Bronchial epithelial cell (primary cell): Measurements from ENCODE around the gene ITPRIPL2. TPM values are rescaled to one million over a fixed set of nuclear protein-coding genes. Genes with fewer than 3 reads are reported as not detected.

Source experiments
- DNase-seq: peaks from one replicate; pipeline ENCODE4 v3.0.0-alpha.2; 2010; ENCODE audit warnings: low read depth
- FAIRE-seq: peaks from 2 replicates; lab custom pipeline; 2011; peaks lifted over from hg19 to GRCh38; lab: Jason Lieb, UNC
- H3K27me3 ChIP-seq: 2 replicates; pipeline ENCODE4 v1.5.1; 2011; ENCODE audit warnings: low read length; ENCODE audit not compliant: control insufficient read depth, insufficient read depth
- H3K36me3 ChIP-seq: 2 replicates; pipeline ENCODE4 v1.5.1; 2011; ENCODE audit warnings: low read length; ENCODE audit not compliant: control insufficient read depth, insufficient read depth
- H3K4me3 ChIP-seq: 2 replicates; pipeline ENCODE4 v1.5.1; 2011; ENCODE audit warnings: mild to moderate bottlenecking, low read depth, low read length, control low read depth
- total RNA-seq: library from RNA; depleted of rRNA; stranded (reverse); fragments of >200 nt; gene quantifications from 2 replicates; pipeline ENCODE4 v1.2.1, GENCODE V29; 2014
- TF ChIP-seq, protein P1 (sequence below): IDR thresholded peaks from 2 replicates; pipeline ENCODE4 v1.5.1; 2011; ENCODE audit warnings: mild to moderate bottlenecking, moderate library complexity, low read length, control low read depth, inconsistent platforms; ENCODE audit not compliant: insufficient read depth, severe bottlenecking

Gene ITPRIPL2
- total RNA-seq, 1 donor from 2014 or later = 18.7 TPM

DNA sequence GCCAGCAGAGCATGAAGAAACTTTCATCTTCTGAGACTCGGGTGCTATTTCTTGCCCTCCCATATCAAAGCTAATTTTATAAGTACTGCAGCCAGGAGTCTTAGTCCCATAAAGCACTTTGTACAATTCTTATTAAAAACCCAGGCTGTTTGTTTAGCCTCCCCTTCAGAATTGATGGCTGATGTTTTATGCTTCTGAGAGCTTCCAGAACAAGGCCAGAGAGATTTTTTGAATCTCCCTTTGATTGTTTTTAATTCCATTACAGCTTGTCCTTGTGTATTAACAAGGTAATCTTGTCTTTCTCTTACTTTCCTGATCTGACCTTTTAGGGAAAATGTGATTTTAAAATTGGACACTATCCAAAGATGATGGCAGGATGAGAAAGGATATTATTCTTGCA lies 30.1 kb upstream of the ITPRIPL2 start:
- Histone ChIP-seq H3K27me3 (no peaks in the 10 kb centered on the region), H3K36me3 (peaks cover 1% of the 10 kb centered on the region), H3K4me3 (no peak overlapping the region)
- DNase-seq (no peak), FAIRE-seq (no peak)
- TF ChIP-seq, protein P1, sequence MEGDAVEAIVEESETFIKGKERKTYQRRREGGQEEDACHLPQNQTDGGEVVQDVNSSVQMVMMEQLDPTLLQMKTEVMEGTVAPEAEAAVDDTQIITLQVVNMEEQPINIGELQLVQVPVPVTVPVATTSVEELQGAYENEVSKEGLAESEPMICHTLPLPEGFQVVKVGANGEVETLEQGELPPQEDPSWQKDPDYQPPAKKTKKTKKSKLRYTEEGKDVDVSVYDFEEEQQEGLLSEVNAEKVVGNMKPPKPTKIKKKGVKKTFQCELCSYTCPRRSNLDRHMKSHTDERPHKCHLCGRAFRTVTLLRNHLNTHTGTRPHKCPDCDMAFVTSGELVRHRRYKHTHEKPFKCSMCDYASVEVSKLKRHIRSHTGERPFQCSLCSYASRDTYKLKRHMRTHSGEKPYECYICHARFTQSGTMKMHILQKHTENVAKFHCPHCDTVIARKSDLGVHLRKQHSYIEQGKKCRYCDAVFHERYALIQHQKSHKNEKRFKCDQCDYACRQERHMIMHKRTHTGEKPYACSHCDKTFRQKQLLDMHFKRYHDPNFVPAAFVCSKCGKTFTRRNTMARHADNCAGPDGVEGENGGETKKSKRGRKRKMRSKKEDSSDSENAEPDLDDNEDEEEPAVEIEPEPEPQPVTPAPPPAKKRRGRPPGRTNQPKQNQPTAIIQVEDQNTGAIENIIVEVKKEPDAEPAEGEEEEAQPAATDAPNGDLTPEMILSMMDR = no peak

DNA sequence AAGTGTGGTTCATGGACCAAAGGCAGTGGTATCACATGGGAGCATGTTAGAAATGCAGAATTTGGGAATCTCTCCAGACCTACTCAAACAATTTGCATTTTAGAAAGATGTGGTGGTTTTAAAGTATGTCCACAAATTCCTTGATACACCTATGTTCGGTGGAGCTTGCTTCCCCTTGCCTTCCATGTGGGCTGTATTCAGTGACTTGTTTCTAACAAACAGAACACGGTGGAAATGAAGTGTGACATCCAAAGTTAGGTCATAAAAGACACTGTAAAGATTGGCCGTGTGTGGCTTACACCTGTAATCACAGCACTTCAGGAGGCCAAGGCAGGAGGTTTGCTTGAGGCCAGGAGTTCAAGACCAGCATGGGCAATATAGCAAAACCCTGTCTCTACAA lies 29.6 kb upstream of the ITPRIPL2 start:
- Histone ChIP-seq H3K4me3 (no peak overlapping the region), H3K36me3 (no peaks in the 10 kb centered on the region), H3K27me3 (no peaks in the 10 kb centered on the region)
- TF ChIP-seq, protein P1 = no peak
- DNase-seq = no peak
- no peak for FAIRE-seq

DNA sequence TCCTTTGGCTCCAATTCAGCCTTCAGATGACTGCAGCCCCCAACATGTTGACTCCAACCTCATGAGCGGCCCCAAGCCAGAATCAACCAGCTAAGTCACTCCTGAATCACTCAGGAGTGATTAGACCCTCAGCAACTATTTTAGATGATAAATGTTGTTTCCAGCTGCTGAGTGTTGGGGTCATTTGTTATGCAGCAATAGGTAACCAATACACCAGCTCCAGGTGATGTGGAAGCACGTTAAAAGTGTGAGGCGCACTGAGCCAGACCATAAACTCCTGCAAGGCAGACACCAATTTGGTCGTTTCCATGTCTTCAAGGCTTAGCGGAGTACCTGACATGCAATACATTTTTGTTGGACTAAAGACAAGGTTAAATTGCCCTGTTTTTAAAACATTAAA lies 28.9 kb upstream of the ITPRIPL2 start:
- FAIRE-seq (no peak), DNase-seq (no peak)
- no peak overlapping the region for H3K4me3 ChIP-seq
- H3K36me3 ChIP-seq = no peaks in the 10 kb centered on the region
- TF ChIP-seq, protein P1 = no peak
- H3K27me3 ChIP-seq = no peaks in the 10 kb centered on the region

DNA sequence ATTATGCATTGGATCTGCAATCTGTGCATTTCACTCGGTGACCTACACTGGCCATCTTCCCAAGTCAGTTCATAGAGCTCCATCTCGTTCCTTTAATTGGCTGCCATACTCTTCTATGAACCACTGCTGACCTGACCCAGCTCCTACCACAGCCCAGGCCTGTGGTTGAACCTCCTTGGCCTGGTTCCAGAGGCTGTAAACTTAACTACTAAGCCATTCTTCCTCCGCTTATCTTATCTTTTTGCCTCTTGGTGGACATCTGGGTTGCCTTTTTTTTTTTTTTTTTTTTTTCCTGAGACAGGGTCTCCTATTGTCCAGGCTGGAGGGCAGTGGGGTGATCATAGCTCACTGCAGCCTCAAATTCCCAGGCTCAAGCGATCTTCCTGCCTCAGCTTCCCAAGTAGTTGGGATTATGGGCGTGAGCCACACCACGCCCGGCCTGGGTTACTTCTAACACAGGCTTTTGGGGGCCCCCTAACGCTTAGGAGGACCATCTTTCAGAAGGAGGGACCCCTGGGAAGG lies 28.0 kb upstream of the ITPRIPL2 start:
- TF ChIP-seq, protein P1 = no peak
- DNase-seq = no peak
- Histone ChIP-seq H3K27me3 (no peaks in the 10 kb centered on the region), H3K4me3 (no peak overlapping the region), H3K36me3 (no peaks in the 10 kb centered on the region)
- no peak for FAIRE-seq

DNA sequence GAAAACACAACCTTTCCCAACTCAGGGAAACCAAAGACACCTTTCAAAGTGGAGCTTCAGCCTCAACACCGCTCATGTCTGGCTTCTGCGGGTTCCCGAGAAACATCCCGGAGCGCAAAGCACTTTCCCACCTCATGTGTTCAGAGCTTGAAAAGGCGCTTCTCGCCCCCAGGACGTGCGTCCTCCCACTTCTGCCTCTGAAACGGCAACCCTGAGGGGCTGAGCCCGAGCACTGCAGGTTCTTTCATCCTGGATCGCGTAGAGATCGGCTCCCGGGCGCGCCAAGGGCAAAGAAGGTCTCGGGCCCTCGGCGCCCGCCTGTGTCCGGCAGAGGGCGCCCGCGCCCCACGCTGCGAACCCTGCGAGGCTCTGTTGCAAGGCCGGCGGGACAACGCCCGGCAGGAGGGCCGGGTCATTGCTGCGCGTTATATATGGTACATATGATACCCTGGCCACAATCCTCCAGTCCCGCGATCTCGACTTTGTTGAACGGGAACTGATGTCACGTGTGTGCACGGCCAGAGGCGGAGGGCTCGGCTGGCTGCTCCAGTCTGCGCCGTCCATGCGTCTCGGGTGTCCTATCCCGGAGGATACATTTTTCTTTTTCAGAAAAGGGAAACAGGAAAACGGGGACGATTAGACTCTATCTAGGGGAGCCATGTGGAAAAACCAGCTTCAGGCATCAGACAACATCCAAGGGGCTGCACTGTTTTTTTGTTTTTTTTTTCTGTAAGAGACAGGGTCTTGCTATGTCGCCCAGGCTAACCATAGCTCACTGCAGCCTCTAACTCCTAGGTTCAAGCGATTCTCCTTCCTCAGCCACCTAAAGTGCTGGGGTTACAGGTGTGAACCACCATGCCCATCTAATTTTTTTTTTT lies 27.2 kb upstream of the ITPRIPL2 start:
- peak overlapping the region; percentile 19 for H3K4me3 ChIP-seq
- DNase-seq = peak; percentile 62
- TF ChIP-seq, protein P1 = peak; percentile 98
- H3K27me3 ChIP-seq = no peaks in the 10 kb centered on the region
- H3K36me3 ChIP-seq = no peaks in the 10 kb centered on the region
- FAIRE-seq = no peak
